ENCODE data around the gene PSMB9. TPM values are rescaled to one million over a fixed set of nuclear protein-coding genes. Genes with fewer than 3 reads are reported as not detected.

The PSMB9 gene
- total and polyA plus RNA-seq, 5 donors, result 8.2 to 22.7 (median 16.9) TPM

GRCh38 chr6:32908897-32909296, 54.9 kb downstream of the PSMB9 start:
- intact Hi-C loops (cut with DNase I), result no loop called here
- 78% methylated on average over 2 of the region's 2 CpGs for WGBS
- Histone ChIP-seq H3K27ac (ENCODE audit: low read length) (no peak overlapping the region), H3K4me3 (ENCODE audit: low read length) (no peak overlapping the region), H3K4me1 (ENCODE audit: control insufficient read depth, insufficient read depth, low read length) (no peaks in the 10 kb centered on the region), H3K27me3 (ENCODE audit: control insufficient read depth, insufficient read depth) (no peaks in the 10 kb centered on the region), H3K9me3 (ENCODE audit: control insufficient read depth, low read length) (no peaks in the 10 kb centered on the region)
- DNase-seq (no peak), ATAC-seq (no peak)

Other genes with a start within 250 kb of the PSMB9 start
- gene HLA-DQA1, start 216.8 kb upstream of the PSMB9 start, total RNA-seq, result 10 to 100 TPM in 2 of 4 donors, 1 to 10 TPM in 2; 6.5 to 18.4 (median 8.9) TPM
- 6.0 TPM for gene HLA-DQA1, start 216.8 kb upstream of the PSMB9 start, polyA plus RNA-seq
- gene HLA-DQB1, start 187.5 kb upstream of the PSMB9 start, total RNA-seq, result 10 to 100 TPM in 3 of 4 donors, 1 to 10 TPM in 1; 5.7 to 15.0 (median 14.8) TPM
- 19.8 TPM for gene HLA-DQB1, start 187.5 kb upstream of the PSMB9 start, polyA plus RNA-seq
- 1 to 10 TPM in 1 of 4 donors, under 1 TPM in 2, not detected in 1; 0.34 to 2.8 (median 0.45) TPM for gene HLA-DQA2, start 112.8 kb upstream of the PSMB9 start, total RNA-seq
- gene HLA-DQA2, start 112.8 kb upstream of the PSMB9 start, polyA plus RNA-seq, result not detected
- gene HLA-DQB2, start 90.7 kb upstream of the PSMB9 start, total RNA-seq, result 1 to 10 TPM in 1 of 4 donors, under 1 TPM in 1, not detected in 2; 0.58 to 2.2 TPM
- gene HLA-DQB2, start 90.7 kb upstream of the PSMB9 start, polyA plus RNA-seq, result not detected
- gene HLA-DOB, start 37.2 kb upstream of the PSMB9 start, total RNA-seq, result under 1 TPM in 2 of 4 donors, not detected in 2; 0.20 to 0.22 TPM
- gene HLA-DOB, start 37.2 kb upstream of the PSMB9 start, polyA plus RNA-seq, result 0.20 TPM
- gene TAP2, start 15.5 kb upstream of the PSMB9 start, total RNA-seq, result 10 to 100 TPM; 17.0 to 23.3 (median 20.4) TPM
- 11.2 TPM for gene TAP2, start 15.5 kb upstream of the PSMB9 start, polyA plus RNA-seq
- 10 to 100 TPM; 14.8 to 28.4 (median 18.8) TPM for gene PSMB8, start 10.1 kb upstream of the PSMB9 start, total RNA-seq
- gene PSMB8, start 10.1 kb upstream of the PSMB9 start, polyA plus RNA-seq, result 23.0 TPM
- 10 to 100 TPM; 15.7 to 25.0 (median 18.6) TPM for gene TAP1, start 488 bp upstream of the PSMB9 start, total RNA-seq
- gene TAP1, start 488 bp upstream of the PSMB9 start, polyA plus RNA-seq, result 20.1 TPM
- 10 to 100 TPM in 3 of 4 donors, 1 to 10 TPM in 1; 8.5 to 15.7 (median 12.4) TPM for gene HLA-DMB, start 86.8 kb downstream of the PSMB9 start, total RNA-seq
- gene HLA-DMB, start 86.8 kb downstream of the PSMB9 start, polyA plus RNA-seq, result 6.0 TPM
- gene HLA-DMA, start 98.9 kb downstream of the PSMB9 start, total RNA-seq, result 10 to 100 TPM; 16.2 to 26.6 (median 17.3) TPM
- gene HLA-DMA, start 98.9 kb downstream of the PSMB9 start, polyA plus RNA-seq, result 20.9 TPM
- 100 to 1,000 TPM in 1 of 4 donors, 10 to 100 TPM in 3; 82.6 to 100 (median 86.9) TPM for gene BRD2, start 114.4 kb downstream of the PSMB9 start, total RNA-seq
- gene BRD2, start 114.4 kb downstream of the PSMB9 start, polyA plus RNA-seq, result 73.1 TPM
- gene HLA-DOA, start 155.4 kb downstream of the PSMB9 start, total RNA-seq, result 1 to 10 TPM; 1.3 to 2.3 (median 1.8) TPM
- gene HLA-DOA, start 155.4 kb downstream of the PSMB9 start, polyA plus RNA-seq, result 1.2 TPM
- 10 to 100 TPM; 49.5 to 58.6 (median 54.1) TPM for gene HLA-DPA1, start 219.5 kb downstream of the PSMB9 start, total RNA-seq
- gene HLA-DPA1, start 219.5 kb downstream of the PSMB9 start, polyA plus RNA-seq, result 31.1 TPM
- 10 to 100 TPM; 46.2 to 71.0 (median 57.4) TPM for gene HLA-DPB1, start 221.8 kb downstream of the PSMB9 start, total RNA-seq
- 35.9 TPM for gene HLA-DPB1, start 221.8 kb downstream of the PSMB9 start, polyA plus RNA-seq